B cell (primary cell): ENCODE data around the gene PASD1.

Source experiments
- CTCF ChIP-seq: fragments of 200-600 bp; IDR thresholded peaks from one replicate; pipeline ENCODE4 v1.8.0; 2022; ENCODE audit warnings: antibody characterized with exemption, mild to moderate bottlenecking
- EZH2 ChIP-seq: IDR thresholded peaks from 2 replicates; pipeline ENCODE4 v1.6.1; 2012; ENCODE audit warnings: borderline replicate concordance, low read depth, mild to moderate bottlenecking, moderate library complexity, low read length; ENCODE audit not compliant: insufficient read depth, poor library complexity, severe bottlenecking

- TF ChIP-seq CTCF (no peak), EZH2 (no peak)
These were observed 137.1 kb downstream of the PASD1 start for GRCh38 chrX:151700581-151700980.
